ENCODE data around the gene ANKRD39. TPM values are rescaled to one million over a fixed set of nuclear protein-coding genes. Genes with fewer than 3 reads are reported as not detected.
A peak's percentile ranks its signal among the peaks of the same experiment; 100 is the strongest.

The ANKRD39 gene
- total and polyA plus RNA-seq, 2 experiments from 2014 or later, result 17.5 to 32.0 TPM

- H3F3A ChIP-seq (replicated peaks; ENCODE audit: low read depth), result 0 out of 2 replicates have a peak, but pooled peaks cover 2% of the 10 kb centered on the region
- no peaks in the 10 kb centered on the region for H3K27me3 ChIP-seq (ENCODE audit: insufficient read depth)
- peak overlapping the region; percentile 87 for H3K4me3 Mint-ChIP-seq
- peak; percentile 1; the same call in 1 of the 3 replicates for ATAC-seq
- peaks cover 20% of the 10 kb centered on the region for H3K4me1 ChIP-seq (ENCODE audit: insufficient read depth)
- peaks cover 32% of the 10 kb centered on the region for H3K79me2 ChIP-seq (replicated peaks; ENCODE audit: insufficient read depth)
- H3K4me2 ChIP-seq, result peak overlapping the region; percentile 95
- no peaks in the 10 kb centered on the region; the same call in 1 of the 2 replicates for H4K20me1 ChIP-seq (replicated peaks; ENCODE audit: insufficient read depth)
- H3K36me3 Mint-ChIP-seq (ENCODE audit: low read depth), result peaks cover 47% of the 10 kb centered on the region
- peak overlapping the region; percentile 90 for H3K4me3 ChIP-seq
- no peak overlapping the region for H2AFZ ChIP-seq
- H3K4me1 Mint-ChIP-seq, result peaks cover 33% of the 10 kb centered on the region
- TF ChIP-seq, protein P1, sequence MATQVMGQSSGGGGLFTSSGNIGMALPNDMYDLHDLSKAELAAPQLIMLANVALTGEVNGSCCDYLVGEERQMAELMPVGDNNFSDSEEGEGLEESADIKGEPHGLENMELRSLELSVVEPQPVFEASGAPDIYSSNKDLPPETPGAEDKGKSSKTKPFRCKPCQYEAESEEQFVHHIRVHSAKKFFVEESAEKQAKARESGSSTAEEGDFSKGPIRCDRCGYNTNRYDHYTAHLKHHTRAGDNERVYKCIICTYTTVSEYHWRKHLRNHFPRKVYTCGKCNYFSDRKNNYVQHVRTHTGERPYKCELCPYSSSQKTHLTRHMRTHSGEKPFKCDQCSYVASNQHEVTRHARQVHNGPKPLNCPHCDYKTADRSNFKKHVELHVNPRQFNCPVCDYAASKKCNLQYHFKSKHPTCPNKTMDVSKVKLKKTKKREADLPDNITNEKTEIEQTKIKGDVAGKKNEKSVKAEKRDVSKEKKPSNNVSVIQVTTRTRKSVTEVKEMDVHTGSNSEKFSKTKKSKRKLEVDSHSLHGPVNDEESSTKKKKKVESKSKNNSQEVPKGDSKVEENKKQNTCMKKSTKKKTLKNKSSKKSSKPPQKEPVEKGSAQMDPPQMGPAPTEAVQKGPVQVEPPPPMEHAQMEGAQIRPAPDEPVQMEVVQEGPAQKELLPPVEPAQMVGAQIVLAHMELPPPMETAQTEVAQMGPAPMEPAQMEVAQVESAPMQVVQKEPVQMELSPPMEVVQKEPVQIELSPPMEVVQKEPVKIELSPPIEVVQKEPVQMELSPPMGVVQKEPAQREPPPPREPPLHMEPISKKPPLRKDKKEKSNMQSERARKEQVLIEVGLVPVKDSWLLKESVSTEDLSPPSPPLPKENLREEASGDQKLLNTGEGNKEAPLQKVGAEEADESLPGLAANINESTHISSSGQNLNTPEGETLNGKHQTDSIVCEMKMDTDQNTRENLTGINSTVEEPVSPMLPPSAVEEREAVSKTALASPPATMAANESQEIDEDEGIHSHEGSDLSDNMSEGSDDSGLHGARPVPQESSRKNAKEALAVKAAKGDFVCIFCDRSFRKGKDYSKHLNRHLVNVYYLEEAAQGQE (IDR thresholded peaks at IDR 0.05; ENCODE audit: unreplicated experiment), result no peak
- TF ChIP-seq POLR2AphosphoS5 (IDR thresholded peaks at IDR 0.05; ENCODE audit: low read depth) (no peak), ZNF331 (CRISPR knock-in tag; IDR thresholded peaks at IDR 0.05; ENCODE audit: low read depth) (no peak), STAT1 (IDR thresholded peaks at IDR 0.05; ENCODE audit: unreplicated experiment) (no peak), CREB1 (CRISPR knock-in tag; IDR thresholded peaks at IDR 0.05; ENCODE audit: low read depth) (no peak), EZH2phosphoT487 (IDR thresholded peaks at IDR 0.05; ENCODE audit: unreplicated experiment) (no peak), JUNB (IDR thresholded peaks at IDR 0.05; ENCODE audit: unreplicated experiment) (no peak), EZH2 (IDR thresholded peaks at IDR 0.05; ENCODE audit: low read depth, unreplicated experiment) (no peak), CTCF (conservative IDR thresholded peaks at IDR 0.05; ENCODE audit: low read depth in 2 of 2) (no peak), ZNF114 (CRISPR knock-in tag; IDR thresholded peaks at IDR 0.05) (no peak), NANOG (IDR thresholded peaks at IDR 0.05; ENCODE audit: borderline replicate concordance) (no peak)
- TF ChIP-seq, protein P2, sequence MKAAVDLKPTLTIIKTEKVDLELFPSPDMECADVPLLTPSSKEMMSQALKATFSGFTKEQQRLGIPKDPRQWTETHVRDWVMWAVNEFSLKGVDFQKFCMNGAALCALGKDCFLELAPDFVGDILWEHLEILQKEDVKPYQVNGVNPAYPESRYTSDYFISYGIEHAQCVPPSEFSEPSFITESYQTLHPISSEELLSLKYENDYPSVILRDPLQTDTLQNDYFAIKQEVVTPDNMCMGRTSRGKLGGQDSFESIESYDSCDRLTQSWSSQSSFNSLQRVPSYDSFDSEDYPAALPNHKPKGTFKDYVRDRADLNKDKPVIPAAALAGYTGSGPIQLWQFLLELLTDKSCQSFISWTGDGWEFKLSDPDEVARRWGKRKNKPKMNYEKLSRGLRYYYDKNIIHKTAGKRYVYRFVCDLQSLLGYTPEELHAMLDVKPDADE (IDR thresholded peaks at IDR 0.05), result no peak
- TF ChIP-seq, protein P3, sequence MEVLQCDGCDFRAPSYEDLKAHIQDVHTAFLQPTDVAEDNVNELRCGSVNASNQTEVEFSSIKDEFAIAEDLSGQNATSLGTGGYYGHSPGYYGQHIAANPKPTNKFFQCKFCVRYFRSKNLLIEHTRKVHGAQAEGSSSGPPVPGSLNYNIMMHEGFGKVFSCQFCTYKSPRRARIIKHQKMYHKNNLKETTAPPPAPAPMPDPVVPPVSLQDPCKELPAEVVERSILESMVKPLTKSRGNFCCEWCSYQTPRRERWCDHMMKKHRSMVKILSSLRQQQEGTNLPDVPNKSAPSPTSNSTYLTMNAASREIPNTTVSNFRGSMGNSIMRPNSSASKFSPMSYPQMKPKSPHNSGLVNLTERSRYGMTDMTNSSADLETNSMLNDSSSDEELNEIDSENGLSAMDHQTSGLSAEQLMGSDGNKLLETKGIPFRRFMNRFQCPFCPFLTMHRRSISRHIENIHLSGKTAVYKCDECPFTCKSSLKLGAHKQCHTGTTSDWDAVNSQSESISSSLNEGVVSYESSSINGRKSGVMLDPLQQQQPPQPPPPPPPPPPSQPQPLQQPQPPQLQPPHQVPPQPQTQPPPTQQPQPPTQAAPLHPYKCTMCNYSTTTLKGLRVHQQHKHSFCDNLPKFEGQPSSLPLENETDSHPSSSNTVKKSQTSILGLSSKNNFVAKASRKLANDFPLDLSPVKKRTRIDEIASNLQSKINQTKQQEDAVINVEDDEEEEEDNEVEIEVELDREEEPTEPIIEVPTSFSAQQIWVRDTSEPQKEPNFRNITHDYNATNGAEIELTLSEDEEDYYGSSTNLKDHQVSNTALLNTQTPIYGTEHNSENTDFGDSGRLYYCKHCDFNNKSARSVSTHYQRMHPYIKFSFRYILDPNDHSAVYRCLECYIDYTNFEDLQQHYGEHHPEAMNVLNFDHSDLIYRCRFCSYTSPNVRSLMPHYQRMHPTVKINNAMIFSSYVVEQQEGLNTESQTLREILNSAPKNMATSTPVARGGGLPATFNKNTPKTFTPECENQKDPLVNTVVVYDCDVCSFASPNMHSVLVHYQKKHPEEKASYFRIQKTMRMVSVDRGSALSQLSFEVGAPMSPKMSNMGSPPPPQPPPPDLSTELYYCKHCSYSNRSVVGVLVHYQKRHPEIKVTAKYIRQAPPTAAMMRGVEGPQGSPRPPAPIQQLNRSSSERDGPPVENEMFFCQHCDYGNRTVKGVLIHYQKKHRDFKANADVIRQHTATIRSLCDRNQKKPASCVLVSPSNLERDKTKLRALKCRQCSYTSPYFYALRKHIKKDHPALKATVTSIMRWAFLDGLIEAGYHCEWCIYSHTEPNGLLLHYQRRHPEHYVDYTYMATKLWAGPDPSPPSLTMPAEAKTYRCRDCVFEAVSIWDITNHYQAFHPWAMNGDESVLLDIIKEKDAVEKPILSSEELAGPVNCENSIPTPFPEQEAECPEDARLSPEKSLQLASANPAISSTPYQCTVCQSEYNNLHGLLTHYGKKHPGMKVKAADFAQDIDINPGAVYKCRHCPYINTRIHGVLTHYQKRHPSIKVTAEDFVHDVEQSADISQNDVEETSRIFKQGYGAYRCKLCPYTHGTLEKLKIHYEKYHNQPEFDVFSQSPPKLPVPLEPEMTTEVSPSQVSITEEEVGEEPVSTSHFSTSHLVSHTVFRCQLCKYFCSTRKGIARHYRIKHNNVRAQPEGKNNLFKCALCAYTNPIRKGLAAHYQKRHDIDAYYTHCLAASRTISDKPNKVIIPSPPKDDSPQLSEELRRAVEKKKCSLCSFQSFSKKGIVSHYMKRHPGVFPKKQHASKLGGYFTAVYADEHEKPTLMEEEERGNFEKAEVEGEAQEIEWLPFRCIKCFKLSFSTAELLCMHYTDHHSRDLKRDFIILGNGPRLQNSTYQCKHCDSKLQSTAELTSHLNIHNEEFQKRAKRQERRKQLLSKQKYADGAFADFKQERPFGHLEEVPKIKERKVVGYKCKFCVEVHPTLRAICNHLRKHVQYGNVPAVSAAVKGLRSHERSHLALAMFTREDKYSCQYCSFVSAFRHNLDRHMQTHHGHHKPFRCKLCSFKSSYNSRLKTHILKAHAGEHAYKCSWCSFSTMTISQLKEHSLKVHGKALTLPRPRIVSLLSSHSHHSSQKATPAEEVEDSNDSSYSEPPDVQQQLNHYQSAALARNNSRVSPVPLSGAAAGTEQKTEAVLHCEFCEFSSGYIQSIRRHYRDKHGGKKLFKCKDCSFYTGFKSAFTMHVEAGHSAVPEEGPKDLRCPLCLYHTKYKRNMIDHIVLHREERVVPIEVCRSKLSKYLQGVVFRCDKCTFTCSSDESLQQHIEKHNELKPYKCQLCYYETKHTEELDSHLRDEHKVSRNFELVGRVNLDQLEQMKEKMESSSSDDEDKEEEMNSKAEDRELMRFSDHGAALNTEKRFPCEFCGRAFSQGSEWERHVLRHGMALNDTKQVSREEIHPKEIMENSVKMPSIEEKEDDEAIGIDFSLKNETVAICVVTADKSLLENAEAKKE (CRISPR knock-in tag; IDR thresholded peaks at IDR 0.05), result no peak
- H3K9me3 Mint-ChIP-seq, result no peaks in the 10 kb centered on the region; the same call in 2 of the 3 replicates
- no peaks in the 10 kb centered on the region for H3K9me2 ChIP-seq (ENCODE audit: insufficient read depth)
- H3K36me3 ChIP-seq (ENCODE audit: insufficient read depth), result peaks cover 18% of the 10 kb centered on the region; the same call in 1 of the 2 replicates
- peaks cover 20% of the 10 kb centered on the region for H3K27me3 Mint-ChIP-seq (ENCODE audit: insufficient read depth, low read depth, poor library complexity)
- peak overlapping the region; percentile 93 for H3K27ac Mint-ChIP-seq
- DNase-seq (ENCODE audit: low spot score), result no peak
- peak overlapping the region; percentile 87 for H3K27ac ChIP-seq (ENCODE audit: low read depth)
Observed at GRCh38 chr2:96867756-96868554, 10.1 kb upstream of the ANKRD39 start.

Data from GM23338 (cell line).